H1 (cell line): ENCODE results near the gene GLYATL3. TPM values are rescaled to one million over a fixed set of nuclear protein-coding genes. Genes with fewer than 3 reads are reported as not detected.

Experiments used
- CTCF ChIA-PET: fragments of 300-600 bp; sonication (Branson Sonifier 250); formaldehyde crosslinking; loops from one replicate; lab custom pipeline; 2021; ENCODE audit not compliant: partially characterized antibody; lab: Charles Lee
- POLR2A ChIA-PET: fragments of 300-600 bp; sonication (Branson Sonifier 250); formaldehyde crosslinking; loops from one replicate; lab custom pipeline; 2021; ENCODE audit warnings: inconsistent platforms; ENCODE audit not compliant: partially characterized antibody; lab: Charles Lee
- DNase-seq, 2 experiments: peaks; one replicate each; pipeline versions ENCODE4 v3.0.0 to v3.0.0-alpha.2; 2010 to 2022; ENCODE audit warnings: low spot score in 2 of 2, low read depth in 1 of 2, mixed read lengths in 1 of 2
- FAIRE-seq: peaks from 2 replicates; lab custom pipeline; 2011; peaks lifted over from hg19 to GRCh38; lab: Jason Lieb, UNC
- H2AFZ ChIP-seq: 2 replicates; pipeline ENCODE4 v1.8.1; 2012; ENCODE audit warnings: low read length, inconsistent platforms
- H2AK5ac ChIP-seq: 2 replicates; pipeline ENCODE4 v1.6.1; 2013; ENCODE audit warnings: low read depth, low read length
- H2BK120ac ChIP-seq: replicated peaks from 2 replicates; pipeline ENCODE3; 2013; ENCODE audit warnings: low read depth, low read length, inconsistent platforms
- H2BK12ac ChIP-seq: 2 replicates; pipeline ENCODE4 v1.6.1; 2013; ENCODE audit warnings: low read depth, low read length
- H2BK15ac ChIP-seq: 2 replicates; pipeline ENCODE4 v1.6.1; 2013; ENCODE audit warnings: low read length
- H2BK20ac ChIP-seq: 2 replicates; pipeline ENCODE4 v1.6.1; 2013; ENCODE audit warnings: low read length
- H2BK5ac ChIP-seq: 2 replicates; pipeline ENCODE4 v1.6.1; 2013; ENCODE audit warnings: low read depth, low read length
- H3K14ac ChIP-seq: 2 replicates; pipeline ENCODE4 v1.6.1; 2013; ENCODE audit warnings: inconsistent platforms; ENCODE audit not compliant: insufficient read length
- H3K18ac ChIP-seq: 2 replicates; pipeline ENCODE4 v1.6.1; 2013; ENCODE audit warnings: low read length; ENCODE audit errors: extremely low read depth
- H3K23ac ChIP-seq: 2 replicates; pipeline ENCODE4 v1.6.1; 2013; ENCODE audit warnings: inconsistent platforms; ENCODE audit not compliant: insufficient read length
- H3K23me2 ChIP-seq: 2 replicates; pipeline ENCODE4 v1.6.1; 2013; ENCODE audit warnings: low read depth, low read length
- H3K27ac ChIP-seq: 2 replicates; pipeline ENCODE4 v1.6.1; 2011; ENCODE audit warnings: low read depth, low read length, inconsistent platforms
- H3K27me3 ChIP-seq, 4 experiments: replicated peaks in 1 of 4; 1 replicate in 1 of 4; 2 replicates in 3 of 4; pipeline versions ENCODE4 v1.6.1 to v1.8.1; 2011 to 2013; ENCODE audit warnings: low read length in 3 of 4, mild to moderate bottlenecking in 3 of 4, inconsistent platforms in 2 of 4, mixed read lengths in 2 of 4, moderate library complexity in 1 of 4; ENCODE audit not compliant: control insufficient read depth in 3 of 4, insufficient read depth in 3 of 4; ENCODE audit errors: extremely low read depth in 1 of 4
- H3K36me3 ChIP-seq, 4 experiments: 2 replicates each; pipeline versions ENCODE4 v1.6.1 to v1.8.1; 2011 to 2013; ENCODE audit warnings: mild to moderate bottlenecking in 4 of 4, low read length in 3 of 4, moderate library complexity in 2 of 4, control low read depth in 1 of 4, inconsistent platforms in 1 of 4; ENCODE audit not compliant: insufficient read depth in 4 of 4, control insufficient read depth in 2 of 4
- H3K4ac ChIP-seq: replicated peaks from 2 replicates; pipeline ENCODE3; 2013; ENCODE audit warnings: low read length, low read depth, mixed read lengths, inconsistent platforms; ENCODE audit not compliant: insufficient read length
- H3K4me1 ChIP-seq, 4 experiments: replicated peaks in 1 of 4; 1 replicate in 1 of 4; 2 replicates in 3 of 4; pipeline versions ENCODE4 v1.6.1 to v1.8.1; 2011 to 2013; ENCODE audit warnings: low read length in 3 of 4, inconsistent platforms in 2 of 4, mixed read lengths in 1 of 4; ENCODE audit not compliant: insufficient read depth in 4 of 4, control insufficient read depth in 3 of 4
- H3K4me2 ChIP-seq, 2 experiments: 2 replicates each; pipeline versions ENCODE4 v1.6.1 to v1.8.1; 2011 to 2013; ENCODE audit warnings: low read depth in 2 of 2, low read length in 2 of 2, control low read depth in 1 of 2, inconsistent platforms in 1 of 2, mild to moderate bottlenecking in 1 of 2; ENCODE audit not compliant: insufficient read depth in 1 of 2
- H3K4me3 ChIP-seq, 4 experiments: fragments of 200-600, 300-600 bp in 1 of 4; sonication (generic), shearing (Covaris generic), sonication (Bioruptor Twin) in 1 of 4; 2 replicates each; pipeline versions ENCODE4 v1.5.1 to v1.8.1; 2011 to 2016; ENCODE audit warnings: low read length in 4 of 4, low read depth in 3 of 4, control low read depth in 2 of 4, inconsistent platforms in 2 of 4, mild to moderate bottlenecking in 2 of 4, mixed read lengths in 1 of 4, moderate library complexity in 1 of 4; ENCODE audit not compliant: insufficient read depth in 2 of 4; ENCODE audit errors: extremely low read depth in 1 of 4
- H3K56ac ChIP-seq: replicated peaks from 2 replicates; pipeline ENCODE3; 2013; ENCODE audit warnings: low read depth, mild to moderate bottlenecking, mixed read lengths, low read length, inconsistent platforms; ENCODE audit not compliant: insufficient read length
- H3K79me1 ChIP-seq: 2 replicates; pipeline ENCODE4 v1.6.1; 2013; ENCODE audit warnings: low read depth, low read length, control low read depth
- H3K79me2 ChIP-seq, 2 experiments: 2 replicates each; pipeline versions ENCODE4 v1.6.1 to v1.8.1; 2012 to 2013; ENCODE audit warnings: low read length in 2 of 2, mild to moderate bottlenecking in 2 of 2, inconsistent platforms in 1 of 2; ENCODE audit not compliant: insufficient read depth in 2 of 2, control insufficient read depth in 1 of 2
- H3K9ac ChIP-seq, 4 experiments: replicated peaks in 1 of 4; 1 replicate in 1 of 4; 2 replicates in 3 of 4; pipeline versions ENCODE4 v1.6.1 to v1.8.1; 2011 to 2013; ENCODE audit warnings: low read depth in 3 of 4, low read length in 3 of 4, control low read depth in 2 of 4, mild to moderate bottlenecking in 2 of 4, moderate library complexity in 2 of 4, inconsistent platforms in 1 of 4; ENCODE audit errors: extremely low read depth in 1 of 4
- H3K9me3 ChIP-seq, 2 experiments: 2 replicates each; pipeline versions ENCODE4 v1.6.1 to v1.8.1; 2012 to 2013; ENCODE audit warnings: mild to moderate bottlenecking in 2 of 2, moderate library complexity in 2 of 2, control low read depth in 1 of 2, inconsistent platforms in 1 of 2, low read depth in 1 of 2, low read length in 1 of 2, mixed read lengths in 1 of 2; ENCODE audit not compliant: insufficient read depth in 2 of 2
- H4K20me1 ChIP-seq, 2 experiments: replicated peaks in 1 of 2; 2 replicates each; pipeline versions ENCODE3 to v1.8.1; 2011 to 2013; ENCODE audit warnings: inconsistent platforms in 2 of 2, low read length in 2 of 2, mild to moderate bottlenecking in 1 of 2; ENCODE audit not compliant: insufficient read depth in 2 of 2, control insufficient read depth in 1 of 2
- H4K5ac ChIP-seq: 2 replicates; pipeline ENCODE4 v1.6.1; 2013; ENCODE audit warnings: low read length, low read depth, mixed read lengths, inconsistent platforms; ENCODE audit not compliant: insufficient read length
- H4K8ac ChIP-seq: 2 replicates; pipeline ENCODE4 v1.8.0; 2013; ENCODE audit warnings: mild to moderate bottlenecking, moderate library complexity, low read length, inconsistent platforms; ENCODE audit not compliant: insufficient read depth; ENCODE audit errors: extremely low read depth
- H4K91ac ChIP-seq: replicated peaks from 2 replicates; pipeline ENCODE3; 2013; ENCODE audit warnings: low read length, mixed read lengths, inconsistent platforms; ENCODE audit not compliant: insufficient read length
- BACH1 ChIP-seq: IDR thresholded peaks from 2 replicates; pipeline ENCODE4 v1.6.1; 2012; ENCODE audit warnings: low read length, improper control_type of control experiment
- CHD2 ChIP-seq: IDR thresholded peaks from 2 replicates; pipeline ENCODE4 v1.6.1; 2012; ENCODE audit warnings: low read length, improper control_type of control experiment
- CREB1 ChIP-seq: IDR thresholded peaks from 2 replicates; pipeline ENCODE4 v1.6.1; 2012; ENCODE audit warnings: inconsistent platforms
- CTCF ChIP-seq, 3 experiments: IDR thresholded peaks; 1 replicate in 2 of 3; 2 replicates in 1 of 3; pipeline versions ENCODE4 v1.5.1 to v1.6.1; 2011; ENCODE audit warnings: low read length in 3 of 3, mild to moderate bottlenecking in 3 of 3, inconsistent platforms in 2 of 3, low read depth in 1 of 3, moderate library complexity in 1 of 3; ENCODE audit not compliant: insufficient read depth in 1 of 3; ENCODE audit errors: control extremely low read depth in 1 of 3
- E2F6 ChIP-seq: IDR thresholded peaks from 2 replicates; pipeline ENCODE4 v1.6.1; 2012; ENCODE audit warnings: inconsistent platforms
- USF2 ChIP-seq: IDR thresholded peaks from 2 replicates; pipeline ENCODE4 v1.6.1; 2011; ENCODE audit warnings: low read length, improper control_type of control experiment
- WGBS, 2 experiments: shearing (Covaris generic) in 1 of 2; methylation state at CpG; one replicate each; pipeline versions ENCODE4 v1.1.6 to v1.1.7; 2013 to 2015; ENCODE audit warnings: low lambda C conversion rate in 2 of 2, mixed read lengths in 2 of 2, inconsistent platforms in 1 of 2, low coverage in 1 of 2, missing lambda C conversion rate in 1 of 2; ENCODE audit not compliant: insufficient replicate concordance in 2 of 2, insufficient coverage in 1 of 2, insufficient read length in 1 of 2; ENCODE audit errors: extremely low coverage in 1 of 2, missing lambda C conversion rate in 1 of 2; 5-methylcytosine and 5-hydroxymethylcytosine counted together
- polyA plus RNA-seq, 7 experiments: library from polyadenylated mRNA; depleted of rRNA in 3 of 7; stranded (reverse) in 5 of 7; unstranded in 2 of 7; fragments of >200 nt in 5 of 7; fragments of 200-250 nt in 2 of 7; gene quantifications; 1 replicate in 5 of 7; 2 replicates in 1 of 7; 4 replicates in 1 of 7; pipeline versions ENCODE4 v1.2.1 to v1.2.3, GENCODE V29; 2011 to 2013; ENCODE audit warnings: missing spikeins in 2 of 7, mixed read lengths in 2 of 7
- total RNA-seq: library from RNA; stranded (reverse); fragmentation: NEBNext Ultra II Directional; extraction: Animal tissue kit (Norgen Biotek cat#: 25700); gene quantifications from 2 replicates; pipeline ENCODE4 v1.2.1, GENCODE V29; 2021
- TF ChIP-seq, protein P1 (sequence below): IDR thresholded peaks from 2 replicates; pipeline ENCODE4 v1.6.1; 2011; ENCODE audit warnings: low read depth, mild to moderate bottlenecking, low read length; ENCODE audit not compliant: insufficient read depth

GLYATL3 gene
- total and polyA plus RNA-seq, 2 of the 8 experiments (the other 6 are each of a cell fraction or from before 2014, with no cell fraction given), result not detected

- H2BK120ac ChIP-seq, result no peak overlapping the region
- no peak overlapping the region for H2AFZ ChIP-seq
- H2BK20ac ChIP-seq, result peak overlapping the region; percentile 80; the same call in 1 of the 2 replicates
- H3K23me2 ChIP-seq, result peaks cover 15% of the 10 kb centered on the region
- no peak overlapping the region for H2AK5ac ChIP-seq
- ChIA-PET CTCF (interaction anchor here (0.6 to 5.4 kb wide), 11 partner anchors 11 to 1320 kb away, joined by 3 to 41 read pairs (median 5); no protein-coding TSS in a partner anchor), POLR2A (interaction anchor here (0.8 kb wide), 1 partner anchor 14 kb away, joined by 5 read pairs; no protein-coding TSS in a partner anchor)
- no peak overlapping the region; a peak in 1 of 8 replicates for H3K4me3 ChIP-seq
- no peak overlapping the region for H2BK5ac ChIP-seq
- H3K27ac ChIP-seq, result no peak overlapping the region
- H4K5ac ChIP-seq, result no peak overlapping the region
- H3K4ac ChIP-seq, result no peak overlapping the region
- no peak overlapping the region for H3K23ac ChIP-seq
- H3K4me1 ChIP-seq, result peaks cover 4 to 25% (median 9%) of the 10 kb centered on the region in 4 experiments
- WGBS, 2 experiments, result 68% methylated on average over 5 of the region's 5 CpGs; no CpG with 5 or more reads in 1 of the 2 experiments
- no peaks in the 10 kb centered on the region for H3K9me3 ChIP-seq
- H3K27me3 ChIP-seq, result peaks cover 0 to 3% (median 0%) of the 10 kb centered on the region in 4 experiments; a peak in 2 of 7 replicates
- H3K14ac ChIP-seq, result no peak overlapping the region
- peaks cover 0 to 19% (median 0%) of the 10 kb centered on the region in 4 experiments; a peak in 1 of 8 replicates for H3K36me3 ChIP-seq
- no peak overlapping the region for H4K8ac ChIP-seq
- H3K4me2 ChIP-seq, result peak overlapping the region in 1 of 2 experiments; percentile 95; a peak in 2 of 4 replicates
- FAIRE-seq (no peak), DNase-seq (no peak)
- no peaks in the 10 kb centered on the region for H3K79me1 ChIP-seq
- no peak overlapping the region for H3K56ac ChIP-seq
- H3K9ac ChIP-seq, result no peak overlapping the region; a peak in 1 of 7 replicates
- H4K20me1 ChIP-seq, result no peaks in the 10 kb centered on the region
- peaks cover 0 to 16% of the 10 kb centered on the region in 2 experiments; a peak in 2 of 4 replicates for H3K79me2 ChIP-seq
- no peak overlapping the region for H2BK12ac ChIP-seq
- H3K18ac ChIP-seq, result no peak overlapping the region; the same call in 1 of the 2 replicates
- H2BK15ac ChIP-seq, result no peak overlapping the region
- no peak overlapping the region for H4K91ac ChIP-seq
- no peak for TF ChIP-seq CHD2
- TF ChIP-seq CTCF (IDR thresholded peaks at IDR 0.05; ENCODE audit: control extremely low read depth in 1 of 3, insufficient read depth in 1 of 3, low read depth in 1 of 3, low read length in 3 of 3), result peak; percentile 31 to 60 (median 52); a peak in 3 of 4 replicates
- TF ChIP-seq USF2, result no peak
- no peak for TF ChIP-seq E2F6
- no peak for TF ChIP-seq BACH1
- TF ChIP-seq, protein P1, sequence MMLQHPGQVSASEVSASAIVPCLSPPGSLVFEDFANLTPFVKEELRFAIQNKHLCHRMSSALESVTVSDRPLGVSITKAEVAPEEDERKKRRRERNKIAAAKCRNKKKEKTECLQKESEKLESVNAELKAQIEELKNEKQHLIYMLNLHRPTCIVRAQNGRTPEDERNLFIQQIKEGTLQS, result no peak
- TF ChIP-seq CREB1, result no peak
Observed at GRCh38 chr6:49548613-49549304, 49.0 kb downstream of the GLYATL3 start.
